Sigmoid colon (tissue), 4 donors: ENCODE data around the gene HOXC13.

Source experiments
- CTCF ChIP-seq, 4 experiments: fragments of 450-650 bp in 3 of 4; fragments of 200-600 bp in 1 of 4; IDR thresholded peaks; one replicate each; pipeline ENCODE4 v1.5.1; 2016 to 2019; ENCODE audit warnings: antibody characterized with exemption in 4 of 4, mild to moderate bottlenecking in 3 of 4, moderate library complexity in 2 of 4
- POLR2AphosphoS5 ChIP-seq, 4 donors: sonication (generic); formaldehyde crosslinking; IDR thresholded peaks; one replicate each; pipeline ENCODE4 v1.6.1; 2017; ENCODE audit warnings: antibody characterized with exemption in 4 of 4

- TF ChIP-seq CTCF (IDR thresholded peaks at IDR 0.05) = no peak
- TF ChIP-seq POLR2AphosphoS5 (IDR thresholded peaks at IDR 0.05) = no peak
These were observed 26.9 kb downstream of the HOXC13 start for GRCh38 chr12:53965281-53966084.
